HG03066 (cell line): ENCODE measurements around the gene NXN.
A peak's percentile ranks its signal among the peaks of the same experiment; 100 is the strongest.
"Not testable (repeated sequence)": the region's sequence is repeated elsewhere in the genome, so short reads cannot be mapped to it uniquely, and the experiment has no call there.

Experiments used
- ATAC-seq: cut with Tn5 transposase; IDR thresholded peaks from one replicate; pipeline ENCODE4 v1.9.1; 2021; ENCODE audit warnings: low read depth; ENCODE audit not compliant: unreplicated experiment

The NXN gene

DNA sequence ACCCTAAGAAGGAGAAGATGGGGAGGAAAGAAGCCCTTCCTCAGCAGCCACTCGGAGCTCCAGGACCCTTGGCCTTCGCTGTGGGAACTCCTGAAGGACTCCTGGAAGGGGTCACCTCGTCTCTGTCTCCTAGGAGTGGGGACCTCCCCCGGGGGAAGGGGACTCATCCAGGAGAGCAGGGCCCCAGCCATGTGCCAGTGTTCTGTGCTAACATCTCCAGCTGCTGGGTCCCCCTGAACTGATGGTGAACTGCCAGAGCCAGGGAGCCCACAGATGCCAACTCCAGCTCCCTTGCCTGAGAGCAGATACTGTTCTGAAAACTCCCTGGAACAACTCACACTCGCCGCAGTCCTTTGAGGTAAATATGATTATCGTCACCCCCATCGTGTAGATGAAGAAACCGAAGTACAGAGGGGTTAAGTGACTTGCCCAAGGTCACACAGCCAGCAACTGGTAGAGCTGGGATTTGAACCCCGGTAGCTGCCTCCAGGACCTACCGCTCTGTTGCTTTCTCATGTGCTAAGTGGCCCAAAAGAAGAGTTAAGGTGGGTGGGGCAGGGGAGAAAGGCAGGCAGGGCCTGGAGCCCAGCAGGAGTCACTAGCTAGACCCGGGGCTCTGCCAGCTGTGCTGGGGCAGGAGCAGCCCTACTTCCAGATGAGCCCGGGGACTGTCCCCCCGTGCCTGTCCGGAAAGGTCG is 27.9 kb upstream of the NXN start:
- ATAC-seq, result no peak

DNA sequence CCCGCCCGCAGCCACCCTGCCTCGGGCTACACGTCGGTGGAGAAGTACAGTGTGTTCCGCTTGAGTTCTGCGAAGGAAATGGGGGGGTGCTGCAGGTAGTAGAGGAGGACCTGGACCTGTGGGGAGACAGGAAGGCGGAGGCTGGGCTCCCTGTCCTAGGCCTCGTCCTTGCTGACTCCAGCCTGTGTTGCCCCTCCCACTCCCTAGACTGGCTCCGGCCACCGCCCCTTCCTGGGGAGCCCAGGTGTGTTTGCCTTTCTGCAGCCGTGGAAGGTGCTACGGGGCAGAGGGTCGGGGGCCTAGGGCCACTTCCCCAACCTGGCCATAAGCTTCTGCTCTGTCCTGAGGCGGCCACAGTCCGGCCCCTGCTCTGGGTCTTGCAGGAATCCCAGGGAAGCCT is 26.5 kb upstream of the NXN start:
- ATAC-seq, result no peak

GRCh38 chr17:1005361-1005946 is 25.9 kb upstream of the NXN start:
- ATAC-seq, result no peak

DNA sequence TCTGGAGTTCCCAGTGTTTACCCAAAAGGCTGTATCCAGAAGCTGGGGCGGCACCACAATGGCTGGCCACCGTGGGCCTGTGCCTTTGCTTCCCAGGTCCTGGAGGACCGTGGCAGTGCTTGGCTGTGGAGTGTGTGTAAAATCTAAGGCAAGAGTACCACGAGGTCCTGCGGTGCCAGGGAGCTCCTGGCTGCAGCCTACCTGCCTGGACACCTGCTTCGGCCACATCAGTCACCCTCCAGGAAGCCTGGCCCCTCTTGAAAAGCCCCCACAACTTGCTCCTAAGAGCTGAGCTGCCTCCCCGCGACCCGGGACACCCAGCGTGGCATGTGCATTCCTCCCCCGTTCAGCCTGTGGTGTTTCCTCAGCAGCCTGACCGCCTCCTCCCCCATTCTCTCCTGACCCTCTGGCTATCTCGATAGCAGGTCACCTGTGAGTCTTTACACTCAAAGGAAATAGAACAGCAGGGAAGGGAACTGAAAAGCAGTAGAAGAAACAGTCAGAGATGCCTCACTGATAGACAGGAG is 25.3 kb upstream of the NXN start:
- ATAC-seq, result no peak

- no peak for ATAC-seq
These were observed 24.6 kb upstream of the NXN start for GRCh38 chr17:1003972-1004768.

GRCh38 chr17:1003633-1003971 is 24.0 kb upstream of the NXN start:
- ATAC-seq, result no peak

DNA sequence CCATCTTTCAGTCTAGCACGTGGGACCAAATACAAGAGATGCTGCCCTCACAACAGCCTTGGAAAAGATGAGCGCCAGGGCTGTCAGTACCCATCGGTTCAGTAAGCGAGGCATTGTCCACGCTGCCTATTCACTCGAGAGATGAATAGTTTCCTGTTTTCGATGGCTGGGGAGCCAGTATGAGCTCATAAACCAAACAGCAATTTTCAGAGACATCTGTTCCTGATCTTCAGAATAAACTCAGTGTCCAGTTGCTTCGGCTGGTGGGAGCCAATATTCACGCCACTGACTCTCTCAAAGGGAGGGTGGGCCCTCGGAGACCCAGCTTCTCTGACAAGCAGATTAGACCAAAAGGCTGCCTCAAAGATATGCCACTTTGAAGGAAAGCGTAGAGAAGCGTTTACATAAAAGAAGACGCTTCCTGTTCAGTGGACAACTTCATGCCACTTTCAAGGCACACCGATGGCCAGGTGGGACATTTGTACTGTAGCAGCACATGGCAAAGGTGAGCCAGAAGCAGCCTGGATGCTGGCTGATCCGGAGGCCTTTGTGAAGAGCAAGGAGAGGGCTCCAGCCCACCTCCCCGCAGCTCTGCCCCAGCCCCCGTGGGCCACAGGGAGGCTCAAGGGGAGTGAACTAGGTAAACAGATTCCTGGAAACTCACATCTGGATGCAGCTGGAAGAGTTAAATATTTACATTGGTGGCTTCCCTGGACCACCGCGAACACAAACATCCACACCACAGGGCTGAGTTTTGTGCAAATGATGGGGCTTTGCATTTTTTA is 23.4 kb upstream of the NXN start:
- no peak for ATAC-seq

- no peak for ATAC-seq
These were observed 22.8 kb upstream of the NXN start for GRCh38 chr17:1002412-1002753.

- ATAC-seq, result no peak
These were observed 22.2 kb upstream of the NXN start for GRCh38 chr17:1001640-1002411.

DNA sequence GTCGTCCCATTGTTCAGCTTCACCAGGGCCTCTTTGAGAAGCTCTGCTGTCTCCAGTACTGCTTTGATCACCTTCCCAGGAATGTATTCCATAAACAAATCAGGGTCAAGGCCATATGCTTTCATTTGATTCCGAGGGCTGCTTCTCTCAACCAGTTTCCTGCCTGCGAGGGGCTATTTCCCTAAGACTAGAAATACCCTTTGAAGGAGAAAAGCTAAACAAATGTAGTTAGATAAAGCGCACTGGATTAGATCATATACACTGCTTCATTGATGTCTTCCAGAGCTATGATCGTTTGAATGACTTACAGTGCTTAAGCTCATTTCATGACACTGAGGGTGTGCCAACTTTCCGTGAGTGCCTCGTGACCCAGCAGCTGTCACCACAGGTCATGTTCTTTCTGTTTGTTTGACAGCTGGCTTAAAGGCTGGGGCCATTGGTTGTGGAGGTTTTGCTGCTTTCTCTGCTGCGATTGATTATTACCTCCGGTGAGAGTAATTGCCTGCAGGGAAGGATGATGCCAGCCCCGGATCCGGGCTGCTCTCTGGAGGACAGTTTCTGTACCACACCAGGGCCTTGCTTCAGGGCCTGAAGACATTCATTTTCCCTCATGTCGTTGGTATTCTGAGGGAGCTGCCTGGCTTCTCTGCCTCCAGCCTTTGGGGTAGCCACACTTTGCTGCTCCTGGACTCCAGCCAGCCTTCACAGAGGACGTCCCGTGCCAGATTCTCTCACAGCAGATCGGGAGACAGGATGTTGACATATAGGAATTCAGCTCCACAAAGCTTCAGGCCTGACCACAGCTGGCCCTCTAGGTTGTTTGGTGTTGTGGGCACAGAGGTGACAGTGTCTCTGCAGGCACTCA is 21.3 kb upstream of the NXN start:
- ATAC-seq, result no peak

GRCh38 chr17:998111-998510 is 18.5 kb upstream of the NXN start:
- no peak for ATAC-seq

- peak; percentile 90 for ATAC-seq
These were observed 17.2 kb upstream of the NXN start, which contains the start of gene TIMM22 for GRCh38 chr17:996554-997344. TIMM22 (plus strand) TSS chr17:997129; CDS start chr17:997143, 14 bp downstream.

DNA sequence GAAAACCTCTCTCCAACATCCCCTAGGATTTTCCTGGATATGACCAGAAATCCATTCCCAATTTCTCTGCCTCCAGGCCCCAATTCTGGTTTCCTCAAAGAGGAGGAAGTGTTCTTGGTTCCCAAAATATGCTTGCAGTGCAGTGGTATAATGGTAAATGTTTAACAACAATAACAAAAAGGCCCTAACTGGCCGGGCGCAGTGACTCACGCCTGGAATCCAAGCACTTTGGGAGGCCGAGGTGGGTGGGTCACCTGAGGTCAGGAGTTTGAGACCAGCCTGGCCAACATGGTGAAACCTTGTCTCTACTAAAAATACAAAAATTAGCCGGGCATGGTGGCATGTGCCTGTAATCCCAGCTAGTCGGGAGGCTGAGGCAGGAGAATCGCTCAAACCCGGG is 15.7 kb upstream of the NXN start:
- not testable (repeated sequence) for ATAC-seq

GRCh38 chr17:992933-993332 is 13.4 kb upstream of the NXN start:
- ATAC-seq, result no peak

- no peak for ATAC-seq
These were observed 9.0 kb upstream of the NXN start for GRCh38 chr17:988561-988960.

DNA sequence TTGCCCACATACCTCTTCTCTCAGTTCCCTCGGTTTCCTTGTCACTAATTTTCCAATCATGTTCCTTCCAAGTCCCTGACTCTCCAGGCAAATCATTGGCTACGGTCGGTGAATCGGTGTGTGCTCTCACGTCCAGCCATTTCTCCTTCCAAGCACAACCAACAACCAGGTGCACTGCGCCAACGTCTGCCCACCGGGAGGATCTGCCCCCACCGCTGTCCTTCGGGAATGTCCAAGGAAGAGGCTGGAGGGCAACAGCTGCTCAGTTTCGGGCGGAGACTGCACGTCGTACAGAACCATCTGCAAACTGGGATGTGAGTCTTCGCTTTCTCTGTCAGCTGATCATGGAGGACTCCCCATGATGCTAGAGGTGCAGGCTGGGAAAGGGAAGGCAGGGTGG is 8.4 kb upstream of the NXN start:
- no peak for ATAC-seq

GRCh38 chr17:986322-986929 is 6.8 kb upstream of the NXN start:
- ATAC-seq, result no peak

- ATAC-seq, result no peak
These were observed 4.3 kb upstream of the NXN start for GRCh38 chr17:983921-984320.
